Measurements from ENCODE around the gene EFHD1. TPM values are rescaled to one million over a fixed set of nuclear protein-coding genes. Genes with fewer than 3 reads are reported as not detected.

The EFHD1 gene
- total and polyA plus RNA-seq, 4 donors: 2.2 to 8.6 (median 4.9) TPM

DNA sequence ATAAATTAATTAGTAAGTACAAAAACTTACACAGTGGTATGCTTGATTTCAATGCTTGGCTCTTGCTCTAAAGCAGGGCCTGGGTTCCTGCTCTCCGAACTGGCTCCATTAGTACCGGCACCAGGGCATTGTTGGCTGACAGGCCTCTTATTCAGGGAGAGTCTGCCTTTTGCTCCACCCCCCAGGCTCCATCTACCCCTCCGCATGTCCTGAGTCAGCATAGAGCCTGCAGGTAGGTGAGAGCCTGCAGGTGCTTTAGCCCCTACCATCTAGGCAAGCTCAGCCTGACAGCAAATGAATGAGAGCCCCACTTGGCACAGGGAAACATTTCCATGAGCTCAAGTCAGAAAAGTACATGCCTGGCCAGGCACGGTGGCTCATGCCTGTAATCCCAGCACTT is 35.1 kb upstream of the EFHD1 start:
- no peaks in the 10 kb centered on the region for H3K27me3 ChIP-seq (ENCODE audit: control insufficient read depth in 3 of 3, insufficient read depth in 3 of 3, low read length in 2 of 3)
- WGBS, 2 donors: 89 to 90% methylated on average over 4 of the region's 4 CpGs

GRCh38 chr2:232600053-232600773 is 33.2 kb upstream of the EFHD1 start:
- TF ChIP-seq, protein P1, sequence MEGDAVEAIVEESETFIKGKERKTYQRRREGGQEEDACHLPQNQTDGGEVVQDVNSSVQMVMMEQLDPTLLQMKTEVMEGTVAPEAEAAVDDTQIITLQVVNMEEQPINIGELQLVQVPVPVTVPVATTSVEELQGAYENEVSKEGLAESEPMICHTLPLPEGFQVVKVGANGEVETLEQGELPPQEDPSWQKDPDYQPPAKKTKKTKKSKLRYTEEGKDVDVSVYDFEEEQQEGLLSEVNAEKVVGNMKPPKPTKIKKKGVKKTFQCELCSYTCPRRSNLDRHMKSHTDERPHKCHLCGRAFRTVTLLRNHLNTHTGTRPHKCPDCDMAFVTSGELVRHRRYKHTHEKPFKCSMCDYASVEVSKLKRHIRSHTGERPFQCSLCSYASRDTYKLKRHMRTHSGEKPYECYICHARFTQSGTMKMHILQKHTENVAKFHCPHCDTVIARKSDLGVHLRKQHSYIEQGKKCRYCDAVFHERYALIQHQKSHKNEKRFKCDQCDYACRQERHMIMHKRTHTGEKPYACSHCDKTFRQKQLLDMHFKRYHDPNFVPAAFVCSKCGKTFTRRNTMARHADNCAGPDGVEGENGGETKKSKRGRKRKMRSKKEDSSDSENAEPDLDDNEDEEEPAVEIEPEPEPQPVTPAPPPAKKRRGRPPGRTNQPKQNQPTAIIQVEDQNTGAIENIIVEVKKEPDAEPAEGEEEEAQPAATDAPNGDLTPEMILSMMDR (IDR thresholded peaks at IDR 0.05; ENCODE audit: control extremely low read depth, extremely low read depth): no peak
- Histone ChIP-seq H3K27me3 (ENCODE audit: control insufficient read depth in 3 of 3, insufficient read depth in 3 of 3, low read length in 2 of 3) (no peaks in the 10 kb centered on the region), H3K36me3 (ENCODE audit: control insufficient read depth in 4 of 4, insufficient read depth in 4 of 4, low read length in 4 of 4) (no peaks in the 10 kb centered on the region), H3K9ac (ENCODE audit: insufficient read depth in 1 of 2, low read length in 2 of 2) (no peak overlapping the region), H3K4me3 (no peak overlapping the region), H3K9me3 (ENCODE audit: control insufficient read depth in 4 of 4, insufficient read depth in 3 of 4, low read length in 3 of 4) (no peaks in the 10 kb centered on the region), H3K4me1 (ENCODE audit: control insufficient read depth in 5 of 5, insufficient read depth in 5 of 5, low read length in 5 of 5) (no peaks in the 10 kb centered on the region), H3K27ac (ENCODE audit: low read depth in 1 of 2, low read length in 1 of 2) (no peak overlapping the region)
- 85 to 91% methylated on average over 17 of the region's 17 CpGs for WGBS, 2 donors
- DNase-seq (no peak), ATAC-seq (ENCODE audit: insufficient read depth, low FRiP score) (no peak)

More for the DNA sequence above, 35.1 kb upstream of the EFHD1 start:
- Histone ChIP-seq H3K27ac (ENCODE audit: low read depth in 1 of 2, low read length in 1 of 2) (no peak overlapping the region), H3K36me3 (ENCODE audit: control insufficient read depth in 4 of 4, insufficient read depth in 4 of 4, low read length in 4 of 4) (no peaks in the 10 kb centered on the region), H3K9me3 (ENCODE audit: control insufficient read depth in 4 of 4, insufficient read depth in 3 of 4, low read length in 3 of 4) (no peaks in the 10 kb centered on the region), H3K4me1 (ENCODE audit: control insufficient read depth in 5 of 5, insufficient read depth in 5 of 5, low read length in 5 of 5) (no peaks in the 10 kb centered on the region), H3K4me3 (no peak overlapping the region), H3K9ac (ENCODE audit: insufficient read depth in 1 of 2, low read length in 2 of 2) (no peak overlapping the region)
- DNase-seq (no peak), ATAC-seq (ENCODE audit: insufficient read depth, low FRiP score) (no peak)
- TF ChIP-seq, protein P1 (IDR thresholded peaks at IDR 0.05; ENCODE audit: control extremely low read depth, extremely low read depth): no peak

DNA sequence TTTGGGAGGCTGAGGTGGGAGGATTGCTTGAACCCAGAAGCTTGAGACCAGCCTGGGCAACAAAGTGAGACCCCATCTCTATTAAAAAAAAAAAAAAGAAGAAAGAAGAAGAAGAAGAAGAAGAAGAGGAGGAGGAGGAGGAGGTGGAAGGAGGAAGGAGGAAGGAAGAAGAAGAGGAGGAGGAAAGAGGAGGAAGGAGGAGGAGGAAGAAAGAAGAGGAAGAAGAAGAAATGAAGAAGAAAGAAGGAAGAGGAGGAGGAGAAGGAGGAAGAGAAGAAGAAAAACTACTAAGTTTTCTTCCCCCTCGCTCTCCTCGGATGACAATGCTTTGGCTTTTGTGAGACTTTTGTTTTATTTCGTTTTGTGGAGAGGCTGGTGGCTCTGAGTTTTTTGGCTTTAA is 30.1 kb upstream of the EFHD1 start:
- Histone ChIP-seq H3K4me3 (no peak overlapping the region), H3K27ac (ENCODE audit: low read depth in 1 of 2, low read length in 1 of 2) (no peak overlapping the region), H3K36me3 (ENCODE audit: control insufficient read depth in 4 of 4, insufficient read depth in 4 of 4, low read length in 4 of 4) (no peaks in the 10 kb centered on the region), H3K9ac (ENCODE audit: insufficient read depth in 1 of 2, low read length in 2 of 2) (no peak overlapping the region), H3K9me3 (ENCODE audit: control insufficient read depth in 4 of 4, insufficient read depth in 3 of 4, low read length in 3 of 4) (no peaks in the 10 kb centered on the region), H3K4me1 (ENCODE audit: control insufficient read depth in 5 of 5, insufficient read depth in 5 of 5, low read length in 5 of 5) (no peaks in the 10 kb centered on the region), H3K27me3 (ENCODE audit: control insufficient read depth in 3 of 3, insufficient read depth in 3 of 3, low read length in 2 of 3) (no peaks in the 10 kb centered on the region)
- WGBS, 2 donors: 48 to 69% methylated on average over 3 of the region's 3 CpGs
- ATAC-seq (ENCODE audit: insufficient read depth, low FRiP score): no peak
- DNase-seq: no peak
- TF ChIP-seq, protein P1 (IDR thresholded peaks at IDR 0.05; ENCODE audit: control extremely low read depth, extremely low read depth): no peak

- H3K27ac ChIP-seq (ENCODE audit: low read depth in 1 of 2, low read length in 1 of 2): no peak overlapping the region
- no peaks in the 10 kb centered on the region for H3K27me3 ChIP-seq (ENCODE audit: control insufficient read depth in 3 of 3, insufficient read depth in 3 of 3, low read length in 2 of 3)
- no peaks in the 10 kb centered on the region for H3K4me1 ChIP-seq (ENCODE audit: control insufficient read depth in 5 of 5, insufficient read depth in 5 of 5, low read length in 5 of 5)
- H3K4me3 ChIP-seq: no peak overlapping the region
- H3K9me3 ChIP-seq (ENCODE audit: control insufficient read depth in 4 of 4, insufficient read depth in 3 of 4, low read length in 3 of 4): no peaks in the 10 kb centered on the region
- no peaks in the 10 kb centered on the region for H3K36me3 ChIP-seq (ENCODE audit: control insufficient read depth in 4 of 4, insufficient read depth in 4 of 4, low read length in 4 of 4)
- no peak overlapping the region for H3K9ac ChIP-seq (ENCODE audit: insufficient read depth in 1 of 2, low read length in 2 of 2)
- ATAC-seq (ENCODE audit: insufficient read depth, low FRiP score): no peak
- no peak for DNase-seq
- TF ChIP-seq, protein P1 (IDR thresholded peaks at IDR 0.05; ENCODE audit: control extremely low read depth, extremely low read depth): no peak
- 91 to 93% methylated on average over 10 of the region's 10 CpGs for WGBS, 2 donors
These were observed 28.9 kb upstream of the EFHD1 start for GRCh38 chr2:232604535-232604934.
